Stimulated activated CD4-positive, alpha-beta T cell treated with anti-CD3 and anti-CD28 coated beads, Interleukin-1b, Interleukin-23, amount 100 ng/mL, for 24 hours (primary cell): ENCODE measurements around the gene VPS26C.

ENCODE experiments used
- DNase-seq, 4 experiments: peaks; one replicate each; pipeline ENCODE4 v3.0.0-alpha.2; 2020; ENCODE audit warnings: low read depth in 4 of 4, low spot score in 1 of 4

VPS26C gene

GRCh38 chr21:37266515-37267221 is 466 bp downstream of the VPS26C start:
- DNase-seq: no peak

DNA sequence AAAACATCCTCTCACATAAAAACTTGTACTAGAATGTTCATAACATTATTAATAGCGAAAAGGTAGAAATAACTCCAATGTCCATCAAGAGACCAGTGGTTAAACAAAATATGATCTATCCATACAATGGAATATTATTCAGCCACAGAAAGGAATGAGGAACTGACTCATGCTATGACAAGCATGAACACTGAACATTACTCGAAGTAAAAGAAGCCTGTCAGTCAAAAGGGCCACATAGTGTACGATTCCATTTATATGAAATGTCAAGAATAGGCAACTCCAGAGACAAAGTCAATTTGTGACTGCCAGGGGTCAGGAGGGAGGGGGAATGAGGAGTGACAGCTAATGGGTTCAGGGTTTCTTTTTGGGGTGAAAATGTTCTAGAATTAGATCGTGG is 2.3 kb downstream of the VPS26C start:
- no peak for DNase-seq

DNA sequence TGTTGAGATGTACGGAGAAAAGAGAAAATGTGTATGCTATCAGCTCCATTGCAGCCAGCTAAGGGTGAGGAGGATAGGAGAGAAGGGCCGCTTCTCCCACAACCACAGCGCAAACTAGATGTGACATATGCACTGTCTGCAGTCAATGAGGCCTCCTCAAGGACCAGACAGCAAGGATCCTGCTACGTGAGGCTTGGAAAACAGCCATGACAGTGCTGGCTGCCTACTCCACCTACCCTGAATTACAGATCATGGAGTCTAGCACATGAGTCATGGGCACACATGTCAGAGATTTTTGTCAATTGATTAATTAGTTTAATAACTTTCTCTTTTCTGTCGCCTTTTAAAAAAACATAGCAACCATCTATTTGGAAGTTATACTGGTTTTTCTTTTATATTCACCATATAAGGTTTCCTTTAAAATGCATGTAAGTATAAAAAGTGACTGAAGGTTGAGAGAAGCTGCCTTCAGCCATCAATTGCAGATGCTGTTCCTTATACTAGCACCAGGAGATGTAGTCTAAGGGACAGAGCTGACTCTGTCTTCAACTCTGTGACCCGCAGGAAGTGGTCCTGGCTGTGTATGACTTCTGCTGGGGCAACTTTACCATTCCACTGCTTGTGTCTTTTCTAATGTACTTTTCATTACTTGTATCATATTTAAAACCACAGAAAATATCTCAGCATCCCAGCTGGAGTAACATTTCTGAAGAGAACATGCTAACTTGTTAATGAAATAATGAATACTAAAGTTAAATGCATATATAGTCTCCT is 3.1 kb downstream of the VPS26C start:
- no peak for DNase-seq

DNA sequence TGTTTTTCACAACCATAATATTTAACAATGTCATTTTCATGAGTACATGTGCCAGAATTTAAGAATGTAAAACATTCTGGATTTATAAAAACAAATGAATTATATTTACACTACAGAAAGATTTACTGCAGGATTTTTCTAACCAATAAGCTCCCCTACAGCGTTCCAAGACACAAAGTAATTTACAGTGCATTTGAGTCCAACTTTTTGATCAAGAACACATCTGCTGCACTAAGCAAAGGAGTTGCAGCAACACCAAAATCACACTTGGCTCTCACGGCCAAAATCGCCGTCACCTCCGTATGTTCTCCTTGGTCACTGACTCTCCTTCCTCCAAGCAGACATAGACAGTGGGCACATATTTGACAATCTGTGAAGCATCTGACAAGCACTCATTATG is 7.7 kb downstream of the VPS26C start:
- no peak for DNase-seq

DNA sequence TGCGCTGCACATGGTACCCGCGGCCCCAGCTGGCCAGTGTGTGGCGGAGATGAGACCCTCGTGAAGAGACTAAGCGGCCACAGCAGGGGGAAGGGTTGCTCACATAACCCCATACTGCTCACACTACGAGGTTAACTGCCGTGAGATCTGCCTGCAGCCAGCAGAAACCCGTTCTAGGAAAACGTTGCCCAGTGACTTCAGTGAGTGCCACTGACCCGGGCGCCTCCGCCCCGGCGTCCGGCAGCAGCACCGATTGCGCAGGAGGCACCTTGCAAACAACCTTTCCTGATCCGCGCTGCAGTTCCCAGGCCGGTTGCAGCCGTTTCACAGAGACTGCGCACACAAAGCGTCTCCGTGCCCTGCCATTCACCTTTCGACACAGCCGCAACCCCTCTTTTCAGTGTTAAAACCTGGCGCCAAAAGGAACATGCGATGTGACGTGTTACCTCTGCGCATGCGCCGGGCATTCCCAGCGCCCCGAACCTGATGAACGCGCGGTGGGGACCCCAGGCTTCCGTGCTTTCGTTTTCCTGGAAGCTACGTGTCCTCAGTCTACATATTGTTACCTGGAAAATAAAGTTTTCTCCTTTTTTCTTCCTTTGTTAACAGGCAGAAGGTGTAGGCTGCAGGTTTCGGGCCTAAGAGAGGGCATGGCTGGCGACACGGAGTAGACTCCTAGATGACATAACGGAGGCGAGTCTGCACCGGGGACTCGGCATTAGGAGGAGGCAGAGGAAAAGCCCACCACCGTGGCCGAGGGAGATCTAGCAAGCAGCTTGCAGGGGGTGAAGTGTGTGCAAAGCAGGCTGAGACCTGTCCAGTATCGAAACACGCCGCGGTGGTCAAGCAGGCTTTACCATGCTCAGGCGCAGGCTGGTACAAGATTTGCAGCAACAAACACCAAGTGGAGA is 8.9 kb downstream of the VPS26C start:
- DNase-seq: peak; percentile 55 to 71 (median 61)

- DNase-seq: no peak
These were observed 9.6 kb downstream of the VPS26C start for GRCh38 chr21:37257511-37257966.

GRCh38 chr21:37253991-37254390 is 13.1 kb downstream of the VPS26C start:
- no peak for DNase-seq

DNA sequence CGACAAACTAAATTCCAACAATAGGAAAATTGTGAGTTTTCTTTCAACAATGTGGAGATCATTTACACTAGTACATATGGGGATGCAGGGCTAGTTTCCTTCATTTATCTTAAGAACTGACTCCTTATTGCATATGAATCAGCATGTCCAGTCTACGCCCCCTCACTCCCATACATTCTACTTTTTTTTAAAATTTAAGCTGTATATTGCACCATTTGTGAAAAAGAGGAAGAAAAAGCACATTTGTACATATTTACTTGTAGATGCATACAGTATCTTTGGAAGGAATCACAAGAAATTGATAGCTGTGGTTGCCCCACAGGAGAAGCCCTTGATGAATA is 15.9 kb downstream of the VPS26C start:
- no peak for DNase-seq

DNA sequence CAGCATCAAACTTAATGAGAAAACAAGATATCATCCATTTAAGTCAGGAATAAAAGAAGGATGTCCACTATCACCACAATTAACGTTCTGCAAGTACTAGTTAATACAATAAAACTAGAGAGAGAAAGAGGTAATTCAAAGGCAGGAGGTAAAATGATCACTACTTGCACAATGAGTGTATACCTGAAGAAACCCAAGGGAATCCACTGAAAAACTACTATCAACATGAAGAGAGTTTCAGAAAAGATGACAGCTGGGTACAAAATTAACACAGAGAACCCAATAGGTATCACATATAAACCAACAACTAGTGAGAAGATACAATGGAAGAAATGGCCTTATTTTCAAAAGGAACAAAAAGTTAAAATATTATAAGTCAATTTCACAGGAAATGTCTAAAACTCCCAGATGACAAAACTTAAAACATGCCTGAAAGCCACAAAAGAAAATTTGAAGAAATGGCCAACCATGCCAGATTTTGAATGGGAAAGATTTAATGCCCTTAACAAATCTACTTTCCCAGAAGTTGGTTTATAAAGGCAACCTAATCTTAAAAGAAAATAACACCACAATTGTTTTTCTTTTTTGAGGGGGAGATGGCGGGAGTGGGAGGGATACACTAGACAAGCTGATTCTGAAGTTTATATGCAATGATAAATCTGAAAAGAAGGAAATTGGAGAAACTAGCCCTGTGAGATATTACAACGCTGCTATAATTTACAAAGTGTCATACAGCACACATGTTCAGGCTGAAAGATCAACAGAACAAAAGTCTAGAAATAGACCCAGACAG is 17.8 kb downstream of the VPS26C start:
- DNase-seq: no peak

DNA sequence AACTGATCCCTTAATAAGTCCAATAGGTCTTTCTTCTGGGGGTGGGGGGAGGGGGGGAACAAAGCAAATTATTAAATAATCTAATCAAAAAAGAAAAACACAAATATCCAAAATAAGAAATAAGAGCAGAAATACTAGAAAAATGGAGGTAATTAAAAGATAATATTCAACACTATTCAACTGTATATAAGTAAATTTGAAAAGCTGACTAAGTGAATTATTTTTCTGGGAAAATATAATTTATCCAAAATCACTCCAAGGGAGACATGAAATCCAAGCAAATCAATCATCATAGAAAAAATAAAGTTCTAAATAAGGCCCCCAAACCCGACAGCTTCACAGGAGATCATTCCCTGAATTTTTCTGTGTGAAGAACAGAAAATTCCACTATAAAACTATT is 18.8 kb downstream of the VPS26C start:
- no peak for DNase-seq

DNA sequence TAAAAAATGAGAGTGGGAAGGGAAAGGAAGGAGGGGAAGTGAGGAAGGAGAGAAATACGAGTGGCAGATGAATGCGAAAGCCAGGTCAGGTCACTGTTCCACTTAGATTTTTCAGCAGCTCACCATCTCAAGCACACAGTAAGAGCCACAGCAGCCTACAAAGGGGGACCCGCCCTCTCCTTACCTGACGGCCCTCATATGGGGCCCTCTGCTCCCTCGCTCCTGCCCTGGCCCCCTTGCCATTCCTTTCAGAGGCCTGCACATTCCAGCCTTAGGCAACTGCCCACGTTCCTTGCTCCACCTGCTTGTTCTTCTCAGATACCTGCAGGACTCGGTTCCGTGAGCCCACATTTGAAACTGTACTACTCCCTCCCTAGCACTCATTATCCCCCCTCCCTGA is 22.0 kb downstream of the VPS26C start:
- DNase-seq: no peak

DNA sequence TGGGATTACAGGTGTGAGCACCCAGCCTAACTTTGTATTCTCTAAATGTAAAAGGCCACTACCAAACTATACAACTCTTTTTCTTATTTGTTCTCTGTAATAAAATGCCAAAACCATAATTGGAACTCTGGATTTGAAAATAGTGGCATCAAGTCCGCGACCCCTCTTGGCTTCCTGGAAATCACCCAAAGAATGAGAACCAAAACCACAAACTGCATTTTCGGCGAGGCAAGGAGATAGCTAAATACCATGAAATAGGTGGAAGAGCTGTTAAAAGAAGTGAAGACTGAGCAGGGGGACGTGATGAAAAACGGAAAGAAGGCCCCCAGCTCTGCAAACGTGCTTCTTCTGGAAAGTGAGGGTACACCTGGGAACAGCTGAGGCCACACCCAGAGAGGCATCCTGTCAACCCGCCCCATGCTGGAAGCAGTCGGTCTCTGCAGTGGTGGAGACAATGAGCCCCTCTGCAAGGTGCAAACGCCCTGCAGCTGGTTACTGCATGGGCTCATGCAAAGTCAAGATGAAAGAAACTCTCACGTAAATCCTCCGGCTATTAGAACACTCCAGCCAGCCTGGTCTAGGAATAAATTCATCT is 22.5 kb downstream of the VPS26C start:
- no peak for DNase-seq

DNA sequence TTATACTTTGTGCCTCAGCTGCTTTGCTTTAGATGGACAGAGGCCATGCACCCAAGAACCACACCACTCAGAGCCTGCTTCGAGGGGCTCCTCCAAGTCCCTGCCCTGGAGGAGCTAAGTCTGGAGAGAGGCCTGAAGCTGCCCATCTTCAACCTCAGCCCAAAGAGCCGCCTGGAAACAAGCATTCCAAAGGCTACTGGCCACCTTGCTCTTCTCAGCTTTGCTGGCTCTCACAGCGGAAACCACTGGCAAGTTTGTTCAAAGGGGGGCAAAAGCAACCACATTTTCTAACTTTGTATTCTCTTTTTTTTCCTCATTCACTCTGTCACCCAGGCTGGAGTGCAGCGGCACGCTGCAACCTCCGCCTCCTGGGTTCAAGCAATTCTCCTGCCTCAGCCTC is 23.2 kb downstream of the VPS26C start:
- no peak for DNase-seq

GRCh38 chr21:37241426-37241825 is 25.7 kb downstream of the VPS26C start:
- DNase-seq: no peak

DNA sequence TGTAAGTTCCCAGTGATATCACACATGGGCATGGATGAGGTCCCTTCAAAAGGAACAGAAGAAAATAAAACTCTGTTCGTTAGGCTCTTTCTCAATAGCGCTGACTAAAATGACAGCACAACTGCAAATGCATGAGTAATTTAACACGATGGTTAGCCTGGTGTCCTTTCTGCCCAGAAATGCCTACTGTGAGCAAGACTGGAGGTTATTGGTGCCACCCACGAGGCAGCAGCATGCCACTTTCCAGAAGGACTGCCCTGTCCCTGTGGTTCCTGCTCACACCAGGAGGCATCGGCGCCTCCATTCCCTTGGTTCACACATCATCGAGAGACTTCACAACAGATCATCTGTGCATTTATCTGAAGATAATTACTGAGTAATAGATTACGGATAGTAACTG is 26.2 kb downstream of the VPS26C start:
- no peak for DNase-seq

DNA sequence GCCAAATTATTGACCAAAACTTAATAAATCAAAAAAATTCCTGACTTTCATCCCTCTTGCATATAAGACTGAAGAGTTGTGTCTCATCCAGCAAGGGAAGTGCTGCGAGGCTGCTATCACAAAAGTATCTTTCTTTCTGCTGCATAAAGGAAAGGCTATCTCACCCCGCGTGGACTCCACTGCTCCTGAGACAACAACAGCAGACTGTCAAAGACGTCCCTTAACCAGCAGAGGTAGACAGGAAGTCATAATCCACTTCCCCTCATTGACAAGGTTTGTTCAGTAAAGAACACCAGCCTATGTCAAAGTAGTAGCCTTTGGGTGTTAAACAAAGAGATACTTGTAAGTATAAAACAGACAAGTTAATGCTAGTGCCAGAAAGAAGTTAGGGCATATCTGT is 29.4 kb downstream of the VPS26C start:
- no peak for DNase-seq

- DNase-seq: no peak
These were observed 29.8 kb downstream of the VPS26C start for GRCh38 chr21:37237346-37237745.

DNA sequence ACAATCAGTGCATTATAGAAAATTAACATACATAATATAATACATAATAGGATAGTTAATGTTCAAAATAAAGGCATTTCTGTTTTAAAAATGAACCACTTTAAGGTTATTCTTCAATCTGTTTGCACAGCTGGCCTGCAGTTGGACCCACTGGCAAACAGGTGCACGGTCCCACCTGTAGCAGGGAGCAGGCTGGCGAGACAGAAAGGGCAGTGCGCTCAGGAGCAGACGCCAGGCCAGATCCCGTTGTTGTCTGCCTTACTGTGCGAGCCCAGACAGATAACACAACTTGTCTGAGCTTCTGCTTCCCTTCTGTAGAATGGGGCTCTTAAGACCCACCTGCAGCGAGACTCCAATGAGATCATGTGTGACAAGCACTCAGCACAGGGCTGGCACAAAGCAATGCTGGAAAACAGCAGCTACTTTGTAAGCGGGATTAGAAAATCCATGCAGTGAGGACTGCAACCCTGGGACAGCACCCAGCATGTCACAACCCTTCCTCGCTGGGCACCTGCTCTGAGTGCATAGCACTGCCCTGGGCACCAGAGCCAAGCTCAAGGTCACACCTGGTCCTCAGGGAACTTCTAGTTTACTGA is 33.5 kb downstream of the VPS26C start:
- DNase-seq: no peak

DNA sequence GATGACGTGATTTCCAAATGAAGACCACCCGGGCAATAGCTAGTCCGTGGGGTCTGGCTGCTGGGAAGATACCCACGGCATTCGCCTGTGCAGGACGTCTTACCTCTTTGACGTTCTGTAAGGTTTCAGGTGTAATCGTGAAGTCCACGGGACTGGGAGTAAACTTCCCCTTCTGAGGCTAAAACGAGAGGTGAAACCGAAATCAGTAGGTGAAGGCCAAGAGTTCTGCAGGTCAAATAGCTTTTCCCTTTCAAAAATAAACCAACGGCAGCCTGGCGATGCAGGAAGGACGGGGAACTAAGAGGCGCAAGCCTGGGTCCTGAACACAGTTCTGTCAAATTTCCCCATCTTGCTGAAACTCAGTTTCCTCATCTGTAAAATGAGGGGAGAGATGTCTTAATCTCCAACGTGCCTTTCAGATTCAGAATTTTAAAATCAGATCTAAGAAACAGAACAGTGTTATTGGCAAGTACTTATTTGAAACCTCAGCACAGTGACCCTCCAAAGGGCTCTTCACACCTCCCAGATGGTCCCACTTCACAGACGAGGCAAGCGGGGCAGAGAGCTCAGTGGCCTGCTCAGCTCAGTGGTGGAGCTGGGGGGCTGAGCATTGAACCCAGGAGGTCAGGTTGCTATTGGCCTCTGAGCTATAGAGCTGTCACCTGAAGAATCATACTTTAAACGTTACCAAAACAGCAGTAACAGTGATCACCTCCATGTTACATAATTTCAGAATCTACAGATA is 34.7 kb downstream of the VPS26C start:
- DNase-seq: no peak
